Heart right ventricle (tissue), 16 donors: ENCODE results near the gene ZNF821. TPM values are rescaled to one million over a fixed set of nuclear protein-coding genes. Genes with fewer than 3 reads are reported as not detected.

Experiments
- ATAC-seq, 8 donors: fragments of 200-7000 bp; cut with Tn5 transposase; one replicate each; pipeline ENCODE4 v1.9.1; 2020; ENCODE audit warnings: mild to moderate bottlenecking in 8 of 8, moderate library complexity in 8 of 8, moderate number of reproducible peaks in 1 of 8
- DNase-seq, 2 donors: peaks; one replicate each; pipeline ENCODE4 v3.0.0-alpha.2; 2020
- H3K27ac ChIP-seq, 10 donors: fragments of 200-600 bp; sonication (generic) in 2 of 10; one replicate each; pipeline versions ENCODE4 v1.5.0 to v1.8.0; 2020 to 2022; ENCODE audit warnings: mild to moderate bottlenecking in 3 of 10
- H3K27me3 ChIP-seq, 7 donors: fragments of 200-600 bp; one replicate each; pipeline ENCODE4 v1.8.0; 2021 to 2022; ENCODE audit warnings: mild to moderate bottlenecking in 2 of 7
- H3K36me3 ChIP-seq, 9 donors: fragments of 200-600 bp; sonication (generic) in 1 of 9; one replicate each; pipeline versions ENCODE4 v1.5.0 to v1.8.0; 2020 to 2022; ENCODE audit warnings: mild to moderate bottlenecking in 2 of 9
- H3K4me1 ChIP-seq, 9 donors: fragments of 200-600 bp; sonication (generic) in 1 of 9; one replicate each; pipeline versions ENCODE4 v1.5.0 to v1.8.0; 2020 to 2022; ENCODE audit warnings: mild to moderate bottlenecking in 4 of 9
- H3K4me3 ChIP-seq, 10 donors: fragments of 200-600 bp; sonication (generic) in 2 of 10; one replicate each; pipeline versions ENCODE4 v1.5.0 to v1.8.0; 2020 to 2022; ENCODE audit warnings: mild to moderate bottlenecking in 7 of 10, moderate library complexity in 2 of 10
- H3K9me3 ChIP-seq, 11 donors: fragments of 200-600 bp in 10 of 11; sonication (generic) in 2 of 11; one replicate each; pipeline versions ENCODE4 v1.5.0 to v1.8.0; 2013 to 2022; ENCODE audit warnings: mild to moderate bottlenecking in 2 of 11, control low read depth in 1 of 11, moderate library complexity in 1 of 11
- WGBS, 2 donors: extraction: QIAGEN DNeasy Blood & Tissue Kit; methylation state at CpG; one replicate each; pipeline ENCODE4 v1.1.7; 2013; ENCODE audit warnings: inconsistent platforms in 1 of 2; 5-methylcytosine and 5-hydroxymethylcytosine counted together
- intact Hi-C, 10 donors: fragments of 100-400 bp; cut with DNase I; formaldehyde crosslinking; loops; one replicate each; pipeline versions ENCODE4 v1.11.1 to v1.14.2; 2022
- polyA plus RNA-seq, 2 donors: library from polyadenylated mRNA; stranded (reverse); fragments of 200-250 nt; gene quantifications; one replicate each; pipeline ENCODE4 v1.2.3, GENCODE V29; 2013
- total RNA-seq, 10 donors: library from RNA; stranded (reverse); fragmentation: NEBNext Ultra II Directional in 3 of 10; extraction: Animal tissue kit (Norgen Biotek cat#: 25700) in 3 of 10; gene quantifications; one replicate each; pipeline versions ENCODE4 v1.2.1 to v1.2.4, GENCODE V29; 2021 to 2023
- TF ChIP-seq, protein P1 (sequence below), 9 donors: fragments of 200-600 bp; sonication (generic) in 2 of 9; IDR thresholded peaks; one replicate each; pipeline versions ENCODE4 v1.5.0 to v1.8.0; 2021 to 2022; ENCODE audit warnings: antibody characterized with exemption in 9 of 9, mild to moderate bottlenecking in 5 of 9, moderate library complexity in 1 of 9
- donor health status: Arrhythmogenic right ventricular cardiomyopathy.
- donor health status: ischemic (EF 13 %, LVEDD 7.1; RV severe dilation, severe dysfunction).
- donor health status: healthy with polysubstance abuse.
- donor health status: DM: no; HTN: yes; CAD: no.
- donor health status: DM: no; HTN: no; CAD: no.
- donor health status: ischemic (EF 25% LVEDD 6.9; RV normal size, moderate dysfunction).
- donor health status: ischemic (EF 25% LVEDD 5.7; RV mildly dilated, moderate dysfunction).
- donor health status: healthy.
- donor health status: DM: yes; HTN: yes; CAD: no.
- donor health status: Ischemic cardiomyopathy.
- donor health status: ischemic (EF 35%, LVEDD 5.7; RV mildly dilated, moderate dysfunction).
- donor health status: nonischemic (EF 11% LVEDD 7.7; RV severe dilation, severe dysfunction).
- donor health status: DM: yes; HTN: yes; CAD: no.
- donor health status: PGD.
- donor health status: ischemic (EF 29% LVEDD 5.4; RV normal size, mild dysfunction).
- donor health status: nonischemic (EF 23%, LVEDD 6.1; RV moderate dilation, normal function).

The ZNF821 gene
- total and polyA plus RNA-seq, 12 donors: 2.2 to 7.8 (median 3.6) TPM

DNA sequence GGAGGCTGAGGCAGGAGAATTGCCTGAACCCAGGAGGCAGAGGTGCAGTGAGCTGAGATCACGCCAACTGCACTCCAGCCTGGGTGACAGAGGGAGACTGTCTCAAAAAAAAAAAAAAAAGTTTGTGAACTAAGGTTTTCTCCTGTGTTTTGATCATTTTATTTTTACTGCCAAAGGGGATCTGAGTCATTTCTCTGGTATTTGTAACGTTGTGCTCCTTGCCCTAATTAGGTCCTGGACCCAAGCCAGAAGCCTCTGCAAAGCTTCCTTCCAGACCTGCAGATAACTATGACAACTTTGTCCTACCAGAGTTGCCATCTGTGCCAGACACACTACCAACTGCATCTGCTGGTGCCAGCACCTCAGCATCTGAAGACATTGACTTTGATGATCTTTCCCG, 43.4 kb upstream of the ZNF821 start:
- WGBS, 2 donors: 13 to 14% methylated on average over 3 of the region's 3 CpGs
- Histone ChIP-seq H3K27ac (peak overlapping the region; percentile 15 to 83 (median 66)), H3K36me3 (peaks cover 0 to 100% (median 45%) of the 10 kb centered on the region in 9 donors), H3K4me1 (peaks cover 24 to 88% (median 75%) of the 10 kb centered on the region in 9 donors), H3K27me3 (no peaks in the 10 kb centered on the region), H3K9me3 (no peaks in the 10 kb centered on the region), H3K4me3 (no peak overlapping the region)
- intact Hi-C loops: no loop called here
- TF ChIP-seq, protein P1, sequence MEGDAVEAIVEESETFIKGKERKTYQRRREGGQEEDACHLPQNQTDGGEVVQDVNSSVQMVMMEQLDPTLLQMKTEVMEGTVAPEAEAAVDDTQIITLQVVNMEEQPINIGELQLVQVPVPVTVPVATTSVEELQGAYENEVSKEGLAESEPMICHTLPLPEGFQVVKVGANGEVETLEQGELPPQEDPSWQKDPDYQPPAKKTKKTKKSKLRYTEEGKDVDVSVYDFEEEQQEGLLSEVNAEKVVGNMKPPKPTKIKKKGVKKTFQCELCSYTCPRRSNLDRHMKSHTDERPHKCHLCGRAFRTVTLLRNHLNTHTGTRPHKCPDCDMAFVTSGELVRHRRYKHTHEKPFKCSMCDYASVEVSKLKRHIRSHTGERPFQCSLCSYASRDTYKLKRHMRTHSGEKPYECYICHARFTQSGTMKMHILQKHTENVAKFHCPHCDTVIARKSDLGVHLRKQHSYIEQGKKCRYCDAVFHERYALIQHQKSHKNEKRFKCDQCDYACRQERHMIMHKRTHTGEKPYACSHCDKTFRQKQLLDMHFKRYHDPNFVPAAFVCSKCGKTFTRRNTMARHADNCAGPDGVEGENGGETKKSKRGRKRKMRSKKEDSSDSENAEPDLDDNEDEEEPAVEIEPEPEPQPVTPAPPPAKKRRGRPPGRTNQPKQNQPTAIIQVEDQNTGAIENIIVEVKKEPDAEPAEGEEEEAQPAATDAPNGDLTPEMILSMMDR (IDR thresholded peaks at IDR 0.05): no peak
- peak; percentile 9 to 72 (median 70) for ATAC-seq
- DNase-seq: peak; percentile 25 to 73

DNA sequence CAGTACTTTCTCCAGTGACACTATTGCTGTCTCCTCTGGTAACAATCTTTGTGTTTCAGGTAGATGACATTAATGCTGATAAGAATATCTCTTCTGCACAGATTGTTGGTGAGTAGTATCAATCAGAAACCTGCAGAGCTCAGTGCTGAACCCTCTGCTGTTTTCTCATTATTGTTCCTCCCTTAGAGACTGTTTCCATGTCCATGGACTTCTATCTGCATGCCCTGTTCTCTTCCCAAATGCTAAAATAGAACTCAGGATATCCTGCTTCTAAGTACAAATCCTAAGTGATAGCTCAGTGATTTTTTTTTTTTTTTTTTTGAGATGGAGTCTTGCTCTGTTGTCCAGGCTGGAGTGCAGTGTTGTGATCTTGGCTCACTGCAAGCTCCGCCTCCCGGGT, 40.7 kb upstream of the ZNF821 start:
- H3K4me1 ChIP-seq: peaks cover 24 to 72% (median 61%) of the 10 kb centered on the region in 9 donors
- 88 to 100% methylated on average over 2 of the region's 2 CpGs for WGBS, 2 donors

DNA sequence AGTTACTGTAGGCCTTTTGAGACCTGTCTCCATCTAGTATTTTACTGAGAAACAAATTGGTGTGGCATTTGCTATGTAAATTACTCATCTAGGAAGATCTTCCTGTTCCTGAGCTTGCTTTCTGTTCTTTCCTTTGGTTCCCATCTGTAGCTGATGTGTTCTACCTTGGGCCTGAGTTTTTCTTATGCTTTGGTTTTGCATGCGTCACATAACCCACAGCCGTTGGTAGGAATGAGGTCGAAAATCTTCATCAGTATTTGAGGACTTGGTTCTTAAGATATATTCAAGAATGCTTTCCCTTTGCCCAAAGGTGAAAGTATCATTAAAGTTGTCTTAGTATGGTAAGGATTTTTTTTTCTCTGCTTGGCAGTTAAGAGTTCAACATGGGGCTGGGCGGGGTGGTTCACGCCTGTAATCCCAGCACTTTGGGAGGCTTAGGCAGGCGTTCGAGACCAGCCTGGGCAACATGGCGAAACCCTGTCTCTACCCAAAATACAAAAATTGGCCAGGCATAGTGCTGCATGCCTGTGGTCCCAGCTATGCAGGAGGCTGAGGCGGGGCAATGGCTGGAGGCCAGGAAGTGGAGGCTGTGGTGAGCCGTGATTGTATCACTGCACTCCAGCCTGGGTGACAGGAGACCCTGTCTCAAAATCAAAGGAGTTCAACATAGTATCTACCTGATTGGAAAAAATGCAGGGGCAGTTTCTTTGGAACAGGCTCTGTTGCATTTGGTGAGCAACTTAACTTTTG, 40.1 kb upstream of the ZNF821 start:
- ATAC-seq (no peak), DNase-seq (no peak)
- H3K4me1 ChIP-seq: peaks cover 24 to 71% (median 55%) of the 10 kb centered on the region in 9 donors
- H3K27ac ChIP-seq: peak overlapping the region in 2 of 10 donors; percentile 32 to 49
- 74 to 83% methylated on average over 10 of the region's 10 CpGs for WGBS, 2 donors
- no peaks in the 10 kb centered on the region for H3K27me3 ChIP-seq
- H3K36me3 ChIP-seq: peaks cover 0 to 100% (median 73%) of the 10 kb centered on the region in 9 donors
- intact Hi-C loops: no loop called here
- TF ChIP-seq, protein P1 (IDR thresholded peaks at IDR 0.05): no peak
- peaks cover 0 to 8% (median 0%) of the 10 kb centered on the region in 11 donors for H3K9me3 ChIP-seq
- no peak overlapping the region for H3K4me3 ChIP-seq

More for the DNA sequence above, 40.7 kb upstream of the ZNF821 start:
- peaks cover 0 to 4% (median 0%) of the 10 kb centered on the region in 11 donors for H3K9me3 ChIP-seq
- intact Hi-C loops: no loop called here
- no peaks in the 10 kb centered on the region for H3K27me3 ChIP-seq
- TF ChIP-seq, protein P1 (IDR thresholded peaks at IDR 0.05): no peak
- no peak for DNase-seq
- H3K36me3 ChIP-seq: peaks cover 0 to 100% (median 69%) of the 10 kb centered on the region in 9 donors
- peak overlapping the region in 2 of 10 donors; percentile 32 to 49 for H3K27ac ChIP-seq
- H3K4me3 ChIP-seq: no peak overlapping the region
- ATAC-seq: peak in 3 of 8 donors; percentile 23 to 41 (median 25)

DNA sequence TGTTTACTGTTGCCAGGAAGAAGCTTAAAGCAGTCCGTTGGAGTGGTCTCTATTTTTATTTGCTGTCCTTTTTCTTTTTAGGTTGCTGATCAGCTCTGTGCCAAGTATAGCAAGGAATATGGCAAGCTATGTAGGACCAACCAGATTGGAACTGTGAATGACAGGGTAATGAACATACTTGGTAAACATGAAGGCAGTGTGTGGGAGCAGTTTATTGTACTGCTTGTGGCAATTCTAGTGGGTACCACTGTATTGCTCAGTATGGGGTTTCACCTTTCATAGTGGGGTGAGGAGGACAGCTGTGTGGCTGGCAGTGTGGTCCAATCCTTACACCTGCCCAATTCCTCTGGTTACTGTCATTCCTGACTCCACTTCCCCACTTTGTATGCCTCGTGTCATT, 36.7 kb upstream of the ZNF821 start:
- H3K36me3 ChIP-seq: peaks cover 0 to 100% (median 70%) of the 10 kb centered on the region in 9 donors
- 58 to 76% methylated on average over 2 of the region's 2 CpGs for WGBS, 2 donors
- DNase-seq (no peak), ATAC-seq (no peak)
- H3K9me3 ChIP-seq: peaks cover 0 to 8% (median 0%) of the 10 kb centered on the region in 11 donors
- no peaks in the 10 kb centered on the region for H3K27me3 ChIP-seq
- H3K27ac ChIP-seq: no peak overlapping the region
- TF ChIP-seq, protein P1 (IDR thresholded peaks at IDR 0.05): no peak
- intact Hi-C loops: no loop called here
- H3K4me1 ChIP-seq: peaks cover 8 to 71% (median 45%) of the 10 kb centered on the region in 9 donors
- H3K4me3 ChIP-seq: no peak overlapping the region
